Tibial nerve (tissue), 4 donors: Measurements from ENCODE around the gene CT47A1. TPM values are rescaled to one million over a fixed set of nuclear protein-coding genes. Genes with fewer than 3 reads are reported as not detected.
"Not testable (repeated sequence)": the region's sequence is repeated elsewhere in the genome, so short reads cannot be mapped to it uniquely, and the experiment has no call there.

ENCODE experiments used
- DNase-seq, 2 donors: peaks; one replicate each; pipeline ENCODE4 v3.0.0-alpha.2; 2019; ENCODE audit warnings: low spot score in 2 of 2
- H3K27ac ChIP-seq, 4 donors: fragments of 200-600 bp; sonication (generic) in 3 of 4; one replicate each; pipeline ENCODE4 v1.5.1; 2017 to 2019; ENCODE audit warnings: mild to moderate bottlenecking in 1 of 4
- H3K27me3 ChIP-seq, 2 donors: fragments of 200-600 bp; sonication (generic) in 1 of 2; one replicate each; pipeline versions ENCODE4 v1.5.1 to v1.6.0; 2017 to 2019
- H3K36me3 ChIP-seq, 3 donors: fragments of 200-600 bp; sonication (generic); one replicate each; pipeline ENCODE4 v1.5.1; 2018 to 2019
- H3K4me1 ChIP-seq, 4 donors: fragments of 200-600 bp; sonication (generic) in 3 of 4; one replicate each; pipeline ENCODE4 v1.5.1; 2017 to 2019
- H3K4me3 ChIP-seq, 4 donors: fragments of 200-600 bp; sonication (generic) in 3 of 4; one replicate each; pipeline ENCODE4 v1.5.1; 2017 to 2019; ENCODE audit warnings: mild to moderate bottlenecking in 1 of 4, moderate library complexity in 1 of 4
- H3K9me3 ChIP-seq, 4 donors: fragments of 200-600 bp; sonication (generic) in 3 of 4; one replicate each; pipeline ENCODE4 v1.5.1; 2017 to 2019
- CTCF ChIP-seq, 5 experiments: fragments of 200-600 bp in 3 of 5; fragments of 450-650 bp in 2 of 5; sonication (generic) in 3 of 5; IDR thresholded peaks; one replicate each; pipeline ENCODE4 v1.5.1; 2016 to 2019; ENCODE audit warnings: antibody characterized with exemption in 5 of 5, mild to moderate bottlenecking in 3 of 5, moderate library complexity in 2 of 5
- EP300 ChIP-seq, 2 donors: sonication (generic); formaldehyde crosslinking; IDR thresholded peaks; one replicate each; pipeline ENCODE4 v1.6.1; 2017; ENCODE audit warnings: antibody characterized with exemption in 2 of 2, mild to moderate bottlenecking in 1 of 2
- WGBS, 2 donors: methylation state at CpG; one replicate each; pipeline ENCODE4 v1.1.5; 2018; 5-methylcytosine and 5-hydroxymethylcytosine counted together
- small RNA-seq: library from RNA; depleted of rRNA; stranded (forward); fragments of <200 nt; gene quantifications from one replicate; pipeline ENCODE3, GENCODE V24; 2016
- total RNA-seq, 4 donors: library from RNA; depleted of rRNA; stranded (reverse); fragments of >200 nt; gene quantifications; one replicate each; pipeline ENCODE4 v1.1.0, GENCODE V29; 2016

Gene CT47A1
- total RNA-seq, 4 donors from 2014 or later: not detected

- H3K36me3 ChIP-seq: no peaks in the 10 kb centered on the region
- H3K4me3 ChIP-seq: no peak overlapping the region
- H3K27ac ChIP-seq: no peak overlapping the region
- DNase-seq: no peak
- no peaks in the 10 kb centered on the region for H3K4me1 ChIP-seq
- no peak for TF ChIP-seq EP300 (IDR thresholded peaks at IDR 0.05)
- TF ChIP-seq CTCF (IDR thresholded peaks at IDR 0.05): no peak
- 77 to 81% methylated on average over 3 of the region's 3 CpGs for WGBS, 2 donors
- H3K27me3 ChIP-seq: no peaks in the 10 kb centered on the region
- H3K9me3 ChIP-seq: no peaks in the 10 kb centered on the region
Measured at GRCh38 chrX:120999413-120999812, 13.9 kb upstream of the CT47A1 start.

GRCh38 chrX:120956500-120956899, 29.1 kb downstream of the CT47A1 start, which contains the start of gene CT47A7:
TSS of gene CT47A7 (minus strand) at chrX:120956600. CDS start at chrX:120956345, 255 bp downstream.
- H3K36me3 ChIP-seq, DNase-seq, H3K4me1 ChIP-seq, H3K27me3 ChIP-seq, H3K4me3 ChIP-seq, H3K9me3 ChIP-seq, H3K27ac ChIP-seq: not testable (repeated sequence)
- no CpG with 5 or more reads among the region's 7 CpGs for WGBS, 2 donors

Small RNA genes within 50 kb of the gene (small RNA-seq; reads per million reads assigned to genes)
- gene AL670379.1: not detected
- not detected for gene AL670379.10
- gene AL670379.11: not detected
- gene AL670379.12: not detected
- not detected for gene AL670379.2
- not detected for gene AL670379.3
- not detected for gene AL670379.4
- gene AL670379.5: not detected
- gene AL670379.6: not detected
- gene AL670379.7: not detected
- not detected for gene AL670379.8
- not detected for gene AL670379.9

Other genes with a start within 250 kb of the CT47A1 start
- not detected for gene CT47B1, start 109.9 kb downstream of the CT47A1 start, total RNA-seq
- not detected for gene CT47A11, start 48.6 kb downstream of the CT47A1 start, total RNA-seq
- not detected for gene CT47A10, start 43.7 kb downstream of the CT47A1 start, total RNA-seq
- gene CT47A9, start 38.9 kb downstream of the CT47A1 start, total RNA-seq: not detected
- gene CT47A8, start 34.0 kb downstream of the CT47A1 start, total RNA-seq: not detected
- gene CT47A7, start 29.2 kb downstream of the CT47A1 start, total RNA-seq: not detected
- gene CT47A6, start 24.3 kb downstream of the CT47A1 start, total RNA-seq: not detected
- gene CT47A5, start 19.4 kb downstream of the CT47A1 start, total RNA-seq: not detected
- not detected for gene CT47A4, start 14.6 kb downstream of the CT47A1 start, total RNA-seq
- gene CT47A3, start 9.7 kb downstream of the CT47A1 start, total RNA-seq: not detected
- gene CT47A2, start 4.8 kb downstream of the CT47A1 start, total RNA-seq: not detected
- 1 to 10 TPM in 3 of 4 donors, under 1 TPM in 1; 0.59 to 8.1 (median 5.3) TPM for gene GLUD2, start 61.9 kb upstream of the CT47A1 start, total RNA-seq